G401 (cell line): ENCODE results near the gene MS4A10. TPM values are rescaled to one million over a fixed set of nuclear protein-coding genes. Genes with fewer than 3 reads are reported as not detected.

Experiments
- DNase-seq: peaks from one replicate; pipeline ENCODE4 v3.0.0-alpha.2; 2015; ENCODE audit warnings: low spot score
- in situ Hi-C: cut with HindIII; loops from 2 replicates; pipeline ENCODE4 v1.10.0; 2016; ENCODE audit warnings: low sequenced_read_pairs, mixed read lengths
- total RNA-seq: library from RNA; depleted of rRNA; stranded (reverse); fragments of >200 nt; shearing (Covaris generic); gene quantifications from 2 replicates; pipeline ENCODE4 v1.2.3, GENCODE V29; 2014; rRNA removed

MS4A10 gene
- total RNA-seq, 1 experiment from 2014 or later = not detected

DNA sequence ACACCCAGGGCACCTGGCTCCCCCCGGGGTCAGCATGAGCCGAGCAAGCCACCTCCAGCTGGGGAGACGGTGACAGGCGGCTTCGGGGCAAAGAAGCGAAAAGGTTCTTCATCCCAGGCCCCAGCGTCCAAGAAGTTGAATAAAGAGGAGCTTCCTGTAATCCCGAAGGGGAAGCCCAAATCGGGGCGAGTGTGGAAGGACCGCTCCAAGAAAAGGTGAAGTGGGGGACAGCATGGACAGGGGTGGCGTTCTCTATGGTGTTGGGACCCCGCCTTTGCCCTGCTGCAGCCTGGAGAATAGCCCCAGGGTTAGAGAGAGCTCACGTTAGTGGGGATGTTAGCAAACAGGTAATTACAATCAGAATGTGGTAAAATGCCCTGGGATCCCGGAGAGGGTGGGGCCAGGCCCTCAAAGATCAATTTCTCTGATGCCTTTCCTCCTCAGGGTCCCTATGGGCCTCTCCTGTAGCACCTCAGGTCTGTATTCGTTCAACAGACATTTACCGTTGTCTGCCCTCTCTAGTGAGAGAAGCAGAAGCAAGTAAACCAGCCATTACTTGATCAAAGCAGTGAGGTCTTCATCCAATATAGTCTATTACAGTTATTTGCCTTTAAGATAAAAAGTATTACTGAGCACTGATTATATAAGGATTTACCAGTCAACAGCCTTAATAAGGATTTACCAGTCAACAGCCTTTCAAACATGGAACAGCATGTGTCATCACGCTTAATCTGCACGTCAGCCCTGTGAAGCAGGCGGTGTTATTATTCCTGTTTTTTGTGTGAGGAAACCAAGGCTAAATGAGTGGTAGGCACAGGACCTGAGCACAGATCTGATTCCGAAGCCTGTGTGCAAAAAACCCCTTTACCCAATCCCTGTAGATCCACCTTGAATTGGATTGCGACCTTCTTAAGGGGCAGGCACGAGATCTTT, 57.8 kb downstream of the MS4A10 start:
- in situ Hi-C loops = no loop called here
- DNase-seq = no peak

GRCh38 chr11:60844045-60844869, 59.1 kb downstream of the MS4A10 start:
- in situ Hi-C loops = no loop called here
- DNase-seq = no peak

- in situ Hi-C loops = no loop called here
- DNase-seq = no peak
These were observed 59.7 kb downstream of the MS4A10 start for GRCh38 chr11:60844870-60845221.

GRCh38 chr11:60845338-60845737, 60.2 kb downstream of the MS4A10 start:
- in situ Hi-C loops = no loop called here
- DNase-seq = no peak

DNA sequence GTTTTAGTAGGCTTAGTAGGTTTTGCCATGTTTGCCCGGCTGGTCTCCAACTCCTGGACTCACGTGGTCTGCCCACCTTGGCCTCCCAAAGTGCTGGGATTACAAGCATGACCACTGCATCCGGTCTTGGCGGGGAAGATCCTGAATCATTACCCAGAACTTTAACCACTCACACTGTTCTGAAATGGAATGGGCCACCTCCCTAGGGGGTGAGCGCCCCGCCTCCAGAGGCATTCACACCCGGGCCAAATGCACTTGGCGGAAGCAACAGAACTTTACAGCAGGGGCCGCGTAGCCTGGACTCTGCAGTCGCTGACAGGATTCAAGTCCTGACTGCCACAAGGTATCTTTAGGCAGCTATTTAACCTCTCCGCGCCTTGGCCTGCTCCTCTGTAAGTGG, 62.1 kb downstream of the MS4A10 start:
- in situ Hi-C loops = no loop called here
- no peak for DNase-seq

- in situ Hi-C loops = no loop called here
- DNase-seq = no peak
These were observed 62.8 kb downstream of the MS4A10 start for GRCh38 chr11:60847896-60848295.

DNA sequence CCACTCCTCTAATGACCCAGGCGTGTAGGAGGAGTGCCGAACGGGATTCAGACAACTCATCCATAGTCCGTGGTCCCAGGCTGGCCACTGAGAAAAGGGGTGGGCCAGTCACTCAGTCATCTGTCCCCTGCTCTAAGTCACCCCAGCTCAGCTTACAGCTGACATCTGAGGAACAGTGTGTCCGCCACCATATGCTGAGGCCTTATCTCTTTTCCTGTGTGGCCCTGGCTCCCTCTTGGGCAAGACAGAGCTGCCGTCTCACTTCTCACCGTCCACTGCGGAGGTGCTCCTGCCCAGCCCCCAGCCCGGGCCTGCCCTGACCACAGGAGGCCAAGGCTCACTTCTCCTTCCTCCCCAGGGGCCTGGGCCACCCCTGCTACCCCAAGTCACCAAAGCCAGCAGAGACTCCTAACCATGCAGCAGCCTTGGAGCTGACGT, 63.6 kb downstream of the MS4A10 start:
- in situ Hi-C loops = no loop called here
- DNase-seq = no peak

- in situ Hi-C loops = no loop called here
- no peak for DNase-seq
These were observed 64.7 kb downstream of the MS4A10 start for GRCh38 chr11:60849641-60850520.

Other genes with a start within 250 kb of the MS4A10 start
- gene MS4A8, start 85.7 kb upstream of the MS4A10 start, total RNA-seq = not detected in 2 replicates
- gene MS4A18, start 60.6 kb upstream of the MS4A10 start, total RNA-seq = not detected in 2 replicates
- gene MS4A15, start 28.5 kb upstream of the MS4A10 start, total RNA-seq = not detected in 2 replicates
- gene CCDC86, start 56.8 kb downstream of the MS4A10 start, total RNA-seq = 16.3 and 23.5 TPM in 2 replicates
- gene PTGDR2, start 70.6 kb downstream of the MS4A10 start, total RNA-seq = not detected in 2 replicates
- gene ZP1, start 82.2 kb downstream of the MS4A10 start, total RNA-seq = not detected in 2 replicates
- gene PRPF19, start 121.3 kb downstream of the MS4A10 start, total RNA-seq = 121 and 165 TPM in 2 replicates
- 13.5 and 13.7 TPM in 2 replicates for gene TMEM109, start 128.8 kb downstream of the MS4A10 start, total RNA-seq
- 51.7 and 53.5 TPM in 2 replicates for gene TMEM132A, start 139.1 kb downstream of the MS4A10 start, total RNA-seq
- gene SLC15A3, start 166.8 kb downstream of the MS4A10 start, total RNA-seq = 0.55 TPM in 1 of 2 replicates, not detected in the other
- not detected in 2 replicates for gene CD6, start 186.3 kb downstream of the MS4A10 start, total RNA-seq